AG04450 (cell line): ENCODE measurements around the gene CCDC74B. TPM values are rescaled to one million over a fixed set of nuclear protein-coding genes. Genes with fewer than 3 reads are reported as not detected.
A peak's percentile ranks its signal among the peaks of the same experiment; 100 is the strongest.
"Not testable (repeated sequence)": the region's sequence is repeated elsewhere in the genome, so short reads cannot be mapped to it uniquely, and the experiment has no call there.

ENCODE experiments used
- CTCF ChIA-PET: fragments of 300-600, 350-600 bp; formaldehyde crosslinking; extraction: SDS; loops from one replicate; lab custom pipeline; 2022; ENCODE audit warnings: antibody characterized with exemption, inconsistent platforms; lab: Charles Lee
- POLR2A ChIA-PET: fragments of 350-600 bp; formaldehyde crosslinking; extraction: SDS; loops from one replicate; lab custom pipeline; 2021; ENCODE audit warnings: antibody characterized with exemption, inconsistent platforms; lab: Yijun Ruan, JAX
- DNase-seq: peaks from one replicate; pipeline ENCODE4 v3.0.0-alpha.2; 2011; ENCODE audit warnings: low read depth, low spot score
- H3K27ac ChIP-seq: one replicate; pipeline ENCODE4 v1.5.1; 2012; ENCODE audit warnings: low read depth, low read length, control low read depth
- H3K27me3 ChIP-seq: one replicate; pipeline ENCODE4 v1.6.0; 2012; ENCODE audit warnings: low read length; ENCODE audit not compliant: control insufficient read depth, insufficient read depth
- H3K4me3 ChIP-seq: 2 replicates; pipeline ENCODE4 v1.5.1; 2011; ENCODE audit warnings: mild to moderate bottlenecking, low read depth, low read length, control low read depth
- H3K9me3 ChIP-seq: 2 replicates; pipeline ENCODE4 v1.5.1; 2012; ENCODE audit warnings: low read length; ENCODE audit not compliant: control insufficient read depth, insufficient read depth
- polyA plus RNA-seq: library from polyadenylated mRNA; depleted of rRNA; stranded (reverse); fragments of >200 nt; gene quantifications from 2 replicates; pipeline ENCODE4 v1.2.3, GENCODE V29; 2011
- TF ChIP-seq, protein P1 (sequence below): IDR thresholded peaks from 2 replicates; pipeline ENCODE4 v1.5.1; 2011; ENCODE audit warnings: low read depth, low read length, control low read depth, inconsistent platforms

CCDC74B gene
- polyA plus RNA-seq, 1 experiment = 3.8 TPM

GRCh38 chr2:130187268-130187667 lies 42.4 kb upstream of the CCDC74B start:
- no peak for DNase-seq
- H3K9me3 ChIP-seq = no peaks in the 10 kb centered on the region; the same call in 1 of the 2 replicates
- TF ChIP-seq, protein P1, sequence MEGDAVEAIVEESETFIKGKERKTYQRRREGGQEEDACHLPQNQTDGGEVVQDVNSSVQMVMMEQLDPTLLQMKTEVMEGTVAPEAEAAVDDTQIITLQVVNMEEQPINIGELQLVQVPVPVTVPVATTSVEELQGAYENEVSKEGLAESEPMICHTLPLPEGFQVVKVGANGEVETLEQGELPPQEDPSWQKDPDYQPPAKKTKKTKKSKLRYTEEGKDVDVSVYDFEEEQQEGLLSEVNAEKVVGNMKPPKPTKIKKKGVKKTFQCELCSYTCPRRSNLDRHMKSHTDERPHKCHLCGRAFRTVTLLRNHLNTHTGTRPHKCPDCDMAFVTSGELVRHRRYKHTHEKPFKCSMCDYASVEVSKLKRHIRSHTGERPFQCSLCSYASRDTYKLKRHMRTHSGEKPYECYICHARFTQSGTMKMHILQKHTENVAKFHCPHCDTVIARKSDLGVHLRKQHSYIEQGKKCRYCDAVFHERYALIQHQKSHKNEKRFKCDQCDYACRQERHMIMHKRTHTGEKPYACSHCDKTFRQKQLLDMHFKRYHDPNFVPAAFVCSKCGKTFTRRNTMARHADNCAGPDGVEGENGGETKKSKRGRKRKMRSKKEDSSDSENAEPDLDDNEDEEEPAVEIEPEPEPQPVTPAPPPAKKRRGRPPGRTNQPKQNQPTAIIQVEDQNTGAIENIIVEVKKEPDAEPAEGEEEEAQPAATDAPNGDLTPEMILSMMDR = no peak
- H3K27me3 ChIP-seq = no peaks in the 10 kb centered on the region
- POLR2A ChIA-PET = interaction anchor here (0.9 kb wide), 1 partner anchor 1299 kb away, joined by 3 read pairs; no protein-coding TSS in a partner anchor
- CTCF ChIA-PET = interaction anchor here (1.2 kb wide), 1 partner anchor 146 kb away, joined by 5 read pairs; no protein-coding TSS in a partner anchor
- H3K27ac ChIP-seq = no peak overlapping the region
- no peak overlapping the region for H3K4me3 ChIP-seq

GRCh38 chr2:130186391-130186790 lies 41.5 kb upstream of the CCDC74B start:
- no peak overlapping the region for H3K4me3 ChIP-seq
- no peak overlapping the region for H3K27ac ChIP-seq
- DNase-seq = no peak
- H3K27me3 ChIP-seq = no peaks in the 10 kb centered on the region
- POLR2A ChIA-PET = no interaction called here
- CTCF ChIA-PET = interaction anchor here (1.2 kb wide), 1 partner anchor 147 kb away, joined by 5 read pairs; no protein-coding TSS in a partner anchor
- no peaks in the 10 kb centered on the region; the same call in 1 of the 2 replicates for H3K9me3 ChIP-seq
- TF ChIP-seq, protein P1 = no peak

DNA sequence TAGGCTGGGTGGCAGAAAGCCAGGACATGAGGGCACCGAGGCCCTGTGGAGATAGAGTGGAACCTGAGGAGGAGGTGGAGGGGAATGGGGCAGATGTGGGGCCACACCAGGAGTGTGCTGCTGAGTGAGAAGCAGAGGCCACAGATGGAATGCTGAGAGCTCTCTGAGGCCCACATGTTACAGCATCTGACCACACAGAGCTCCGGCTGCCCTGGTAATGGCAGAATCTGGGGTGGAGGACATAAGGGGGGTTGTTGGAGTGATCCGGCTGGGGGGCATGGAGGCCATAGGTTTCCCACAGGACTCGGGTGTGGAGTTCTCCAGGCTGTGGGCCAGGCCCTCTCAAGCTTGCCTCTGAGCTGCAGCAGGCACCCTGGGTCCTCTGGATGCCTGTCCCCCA lies 41.0 kb upstream of the CCDC74B start:
- Histone ChIP-seq H3K9me3 (no peaks in the 10 kb centered on the region; the same call in 1 of the 2 replicates), H3K4me3 (no peak overlapping the region), H3K27me3 (no peaks in the 10 kb centered on the region), H3K27ac (no peak overlapping the region)
- ChIA-PET CTCF (no interaction called here), POLR2A (no interaction called here)
- TF ChIP-seq, protein P1 = no peak
- DNase-seq = no peak

GRCh38 chr2:130185436-130185835 lies 40.5 kb upstream of the CCDC74B start:
- Histone ChIP-seq H3K27ac (no peak overlapping the region), H3K27me3 (no peaks in the 10 kb centered on the region), H3K9me3 (no peaks in the 10 kb centered on the region; the same call in 1 of the 2 replicates), H3K4me3 (no peak overlapping the region)
- POLR2A ChIA-PET = no interaction called here
- CTCF ChIA-PET = no interaction called here
- DNase-seq = no peak
- TF ChIP-seq, protein P1 = no peak

DNA sequence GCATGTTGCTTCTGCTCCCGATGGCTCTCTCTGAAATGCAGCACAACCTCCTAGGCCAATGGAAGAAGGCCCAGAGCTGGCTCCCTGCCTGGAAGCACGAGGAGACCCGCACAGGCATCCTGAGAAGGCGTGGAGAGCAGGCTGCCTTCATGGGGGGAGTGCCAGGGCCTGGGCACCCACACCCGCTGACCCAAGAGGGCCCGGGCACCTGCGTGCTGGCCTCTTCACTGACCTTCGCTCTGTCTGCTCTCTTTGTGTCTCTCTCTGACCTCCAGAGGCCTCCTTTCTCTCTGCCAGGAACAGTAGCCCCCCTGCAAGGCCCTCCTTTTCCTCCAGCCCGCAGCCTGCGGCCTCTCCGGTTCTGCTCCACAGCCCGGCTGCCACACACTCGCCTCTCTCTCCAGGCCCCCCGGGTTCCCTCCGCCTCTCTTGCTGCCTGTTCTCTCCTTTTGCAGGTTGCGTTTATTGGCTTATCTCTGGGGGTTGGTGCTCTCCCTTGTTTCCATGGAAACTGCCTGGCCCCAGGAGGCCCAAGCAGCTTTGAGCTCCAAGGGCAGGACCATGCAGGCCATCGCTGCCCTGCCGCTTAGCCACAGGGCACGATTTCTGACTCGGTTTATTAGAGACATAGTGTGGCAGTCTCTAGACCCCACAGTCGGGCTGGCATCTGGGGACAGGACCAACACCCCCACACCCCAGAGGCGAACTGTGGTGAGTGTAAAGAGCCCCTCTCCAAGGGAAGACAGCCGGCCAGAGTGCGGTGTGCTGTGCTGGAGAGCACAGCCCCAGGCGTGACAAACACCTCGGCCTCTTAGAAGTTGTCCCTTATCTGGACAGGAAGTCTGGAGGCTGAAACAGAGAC lies 38.8 kb upstream of the CCDC74B start:
- no peaks in the 10 kb centered on the region for H3K27me3 ChIP-seq
- H3K9me3 ChIP-seq = no peaks in the 10 kb centered on the region; the same call in 1 of the 2 replicates
- H3K4me3 ChIP-seq = peak overlapping the region; percentile 71
- TF ChIP-seq, protein P1 = no peak
- POLR2A ChIA-PET = no interaction called here
- no peak overlapping the region for H3K27ac ChIP-seq
- CTCF ChIA-PET = interaction anchor here (1.0 kb wide), 1 partner anchor 150 kb away, joined by 3 read pairs; no protein-coding TSS in a partner anchor
- no peak for DNase-seq

- DNase-seq, POLR2A ChIA-PET, H3K27me3 ChIP-seq, H3K9me3 ChIP-seq, H3K27ac ChIP-seq: not testable (repeated sequence)
- H3K4me3 ChIP-seq = peak overlapping the region; percentile 71
- CTCF ChIA-PET = interaction anchor here (2.1 to 3.0 kb wide), 4 partner anchors 13 to 158 kb away, joined by 10 to 35 read pairs (median 16); partner anchors contain the start of gene IMP4
Measured at GRCh38 chr2:130182826-130183511, 38.1 kb upstream of the CCDC74B start.
